Mammary microvascular endothelial cell (primary cell): ENCODE measurements around the gene PLK5. TPM values are rescaled to one million over a fixed set of nuclear protein-coding genes. Genes with fewer than 3 reads are reported as not detected.

Experiments
- total RNA-seq: library from RNA; depleted of rRNA; stranded (reverse); fragments of >200 nt; gene quantifications from 2 replicates; pipeline ENCODE4 v1.2.3, GENCODE V29; 2015

The PLK5 gene
- total RNA-seq = not detected in 2 replicates

GRCh38 chr19:1523412-1524286, at the start of gene PLK5:
Gene PLK5, plus strand, starts transcription at chr19:1524077. Its CDS starts 2,920 bp downstream, at chr19:1526997.

GRCh38 chr19:1478934-1479707, 44.8 kb upstream of the PLK5 start, which contains the start of gene C19orf25:
Gene C19orf25, minus strand, starts transcription at chr19:1479215. Its CDS starts 312 bp downstream, at chr19:1478903.

GRCh38 chr19:1490311-1491113, 33.4 kb upstream of the PLK5 start, which contains the start of gene PCSK4:
Gene PCSK4, minus strand, starts transcription at chr19:1490350. Its CDS starts 4 bp downstream, at chr19:1490346.

GRCh38 chr19:1491114-1491848, 32.6 kb upstream of the PLK5 start, which contains the start of gene REEP6:
Gene REEP6, plus strand, starts transcription at chr19:1491181. Its CDS starts 89 bp downstream, at chr19:1491270.

GRCh38 chr19:1512671-1513498, 11.0 kb upstream of the PLK5 start, which contains the start of gene ADAMTSL5:
Gene ADAMTSL5, minus strand, starts transcription at chr19:1513019. Its CDS starts 2,076 bp downstream, at chr19:1510943.

GRCh38 chr19:1568320-1569019, 44.6 kb downstream of the PLK5 start, which contains the start of gene MEX3D:
Gene MEX3D, minus strand, starts transcription at chr19:1568325. Its CDS starts 267 bp downstream, at chr19:1568058.

Other genes with a start within 250 kb of the PLK5 start
- gene FAM174C, start 248.5 kb upstream of the PLK5 start, total RNA-seq = 86.5 and 107 TPM in 2 replicates
- gene EFNA2, start 238.2 kb upstream of the PLK5 start, total RNA-seq = not detected in 2 replicates
- 206 and 213 TPM in 2 replicates for gene NDUFS7, start 140.2 kb upstream of the PLK5 start, total RNA-seq
- gene GAMT, start 122.5 kb upstream of the PLK5 start, total RNA-seq = 15.4 and 18.3 TPM in 2 replicates
- 83.3 and 92.8 TPM in 2 replicates for gene DAZAP1, start 116.5 kb upstream of the PLK5 start, total RNA-seq
- 3,210 and 3,696 TPM in 2 replicates for gene RPS15, start 85.7 kb upstream of the PLK5 start, total RNA-seq
- gene APC2, start 74.0 kb upstream of the PLK5 start, total RNA-seq = not detected in 2 replicates
- gene C19orf25, start 44.9 kb upstream of the PLK5 start, total RNA-seq = 16.1 and 20.4 TPM in 2 replicates
- 0.13 and 0.94 TPM in 2 replicates for gene PCSK4, start 33.7 kb upstream of the PLK5 start, total RNA-seq
- 1.1 and 2.7 TPM in 2 replicates for gene REEP6, start 32.9 kb upstream of the PLK5 start, total RNA-seq
- not detected in 2 replicates for gene ADAMTSL5, start 11.1 kb upstream of the PLK5 start, total RNA-seq
- gene MEX3D, start 44.2 kb downstream of the PLK5 start, total RNA-seq = 75.3 and 76.9 TPM in 2 replicates
- 150 and 169 TPM in 2 replicates for gene MBD3, start 68.8 kb downstream of the PLK5 start, total RNA-seq
- 75.2 and 85.2 TPM in 2 replicates for gene UQCR11, start 81.4 kb downstream of the PLK5 start, total RNA-seq
- gene TCF3, start 128.5 kb downstream of the PLK5 start, total RNA-seq = 197 and 208 TPM in 2 replicates
- gene ONECUT3, start 229.4 kb downstream of the PLK5 start, total RNA-seq = not detected in 2 replicates